Activated T-cell treated with anti-CD3 and anti-CD28 coated beads for 4 hours (primary cell): ENCODE data around the gene TXN2.
"Not testable (repeated sequence)": the region's sequence is repeated elsewhere in the genome, so short reads cannot be mapped to it uniquely, and the experiment has no call there.

Source experiments
- DNase-seq: peaks from one replicate; pipeline ENCODE4 v3.0.0-alpha.2; 2020

TXN2 gene

GRCh38 chr22:36425977-36426523 is 55.4 kb downstream of the TXN2 start:
- DNase-seq: no peak

GRCh38 chr22:36424901-36425579 is 56.4 kb downstream of the TXN2 start:
- DNase-seq: no peak

DNA sequence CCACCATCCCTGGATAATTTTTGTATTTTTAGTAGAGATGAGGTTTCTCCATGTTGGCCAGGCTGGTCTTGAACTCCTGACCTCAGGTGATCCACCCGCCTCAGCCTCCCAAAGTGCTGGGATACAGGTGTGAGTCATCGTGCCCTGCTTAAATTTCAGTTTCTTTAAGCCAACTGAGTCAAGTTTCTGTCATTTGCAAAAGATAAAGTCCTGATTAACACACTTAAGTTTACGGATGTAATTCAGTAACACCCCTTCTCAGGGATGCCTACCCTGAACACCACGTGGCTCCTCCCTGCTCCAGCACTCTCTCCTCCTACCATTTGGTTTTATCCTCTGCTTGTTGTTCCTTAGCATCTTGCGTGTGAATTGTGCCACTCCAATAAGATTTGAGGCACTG is 57.0 kb downstream of the TXN2 start:
- DNase-seq: not testable (repeated sequence)

DNA sequence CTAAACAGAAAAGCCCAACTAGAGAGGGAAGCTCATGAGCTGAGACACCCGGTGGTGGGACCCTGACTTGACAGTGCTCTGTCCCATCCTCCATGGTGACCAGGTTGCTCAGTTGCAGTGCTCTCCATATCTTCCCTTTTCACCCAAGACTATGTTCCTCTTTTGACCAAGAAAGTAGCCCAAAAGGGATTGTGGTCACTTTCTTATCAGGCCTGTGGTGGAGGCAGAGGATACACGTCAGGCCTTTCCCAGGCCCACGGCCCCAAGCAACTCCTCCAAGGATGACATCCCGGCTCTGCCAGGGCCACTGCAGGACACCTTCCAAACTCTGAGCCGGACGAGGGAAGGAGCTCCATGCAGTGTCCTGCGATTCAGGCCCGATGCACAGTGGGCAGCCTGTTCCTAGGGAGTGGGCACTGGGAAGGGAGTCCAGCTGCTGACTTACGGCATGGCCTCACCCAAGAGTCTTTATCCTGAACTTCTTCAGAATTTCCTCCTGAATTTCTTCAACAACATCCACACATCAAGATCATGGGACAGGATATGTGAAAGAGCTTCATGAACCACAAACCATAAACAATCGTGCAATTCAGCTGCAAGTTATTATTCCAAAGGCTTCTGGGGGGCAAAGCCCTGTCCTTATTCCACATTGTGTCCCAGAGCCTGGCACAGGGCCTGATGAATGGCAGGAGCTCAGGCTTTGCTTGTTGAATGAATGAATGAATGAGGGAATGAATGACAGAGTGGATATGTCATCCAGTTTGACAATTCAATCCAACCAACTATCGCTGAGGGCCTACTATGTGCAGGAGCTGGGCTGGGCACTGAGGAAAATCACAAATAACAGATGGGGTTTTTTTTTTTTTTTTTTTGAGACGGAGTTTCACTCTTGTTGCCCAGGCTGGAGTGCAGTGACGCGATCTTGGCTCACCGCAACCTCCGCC is 57.7 kb downstream of the TXN2 start:
- no peak for DNase-seq

DNA sequence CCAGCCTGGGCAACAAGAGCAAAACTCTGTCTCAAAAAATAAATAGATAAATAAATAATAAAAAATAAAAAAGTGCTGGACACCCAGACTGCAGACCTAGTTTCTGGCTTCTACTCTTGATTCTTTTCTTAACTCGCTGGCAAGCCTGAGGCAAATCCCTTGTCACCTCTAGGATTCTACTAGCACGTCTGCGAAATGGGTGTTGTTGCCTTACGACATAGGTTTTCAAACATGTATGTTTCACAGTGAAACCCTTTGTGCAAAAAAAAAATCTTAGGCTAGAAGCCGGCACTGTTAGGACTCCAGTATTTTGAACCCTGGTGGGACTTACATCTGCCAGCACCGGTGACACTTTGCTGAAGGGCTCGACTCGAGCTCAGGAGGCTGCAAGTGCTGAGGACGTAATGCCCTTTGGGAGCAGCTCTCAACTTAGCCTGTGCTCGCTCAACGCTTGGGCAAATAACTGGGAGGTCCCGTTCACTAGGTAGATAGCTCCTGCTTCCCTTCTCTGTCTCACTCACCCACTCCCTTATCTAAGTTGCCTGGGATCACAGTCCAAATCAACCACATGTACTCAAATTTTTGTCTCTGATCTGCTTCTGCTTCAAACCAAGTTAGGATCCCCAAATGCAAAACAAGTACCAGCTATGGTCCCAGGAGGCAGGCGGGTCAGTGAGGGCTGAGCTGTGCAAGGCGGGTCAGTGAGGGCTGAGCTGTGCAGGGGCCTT is 59.0 kb downstream of the TXN2 start:
- no peak for DNase-seq

GRCh38 chr22:36419912-36420882 is 61.2 kb downstream of the TXN2 start:
- DNase-seq: no peak

- DNase-seq: no peak
Measured at GRCh38 chr22:36419177-36419911, 62.1 kb downstream of the TXN2 start.

DNA sequence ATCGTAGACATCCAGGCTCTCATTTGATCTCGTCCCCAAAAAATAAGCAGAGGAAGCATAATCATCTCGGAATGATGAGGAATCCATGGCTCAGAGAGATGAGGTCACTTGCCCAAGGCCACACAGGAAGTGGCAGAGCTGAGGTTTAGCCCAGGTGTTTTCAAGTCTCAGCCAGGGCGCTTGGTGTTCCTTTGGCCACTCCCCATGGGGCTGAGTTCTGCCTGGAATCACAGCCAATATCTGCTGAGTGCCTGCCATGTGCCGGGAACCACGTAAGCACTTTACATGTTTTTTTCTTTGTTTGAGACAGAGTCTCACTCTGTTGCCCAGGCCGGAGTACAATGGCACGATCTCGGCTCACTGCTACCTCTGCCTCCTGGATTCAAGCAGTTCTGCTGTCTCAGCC is 64.2 kb downstream of the TXN2 start:
- DNase-seq: no peak
